HG03045 (cell line): ENCODE data around the gene CFAP68.
"Not testable (repeated sequence)": the region's sequence is repeated elsewhere in the genome, so short reads cannot be mapped to it uniquely, and the experiment has no call there.

Experiments used
- ATAC-seq: cut with Tn5 transposase; IDR thresholded peaks from one replicate; pipeline ENCODE4 v1.9.1; 2021; ENCODE audit warnings: mild to moderate bottlenecking, moderate library complexity; ENCODE audit not compliant: unreplicated experiment

Gene CFAP68

DNA sequence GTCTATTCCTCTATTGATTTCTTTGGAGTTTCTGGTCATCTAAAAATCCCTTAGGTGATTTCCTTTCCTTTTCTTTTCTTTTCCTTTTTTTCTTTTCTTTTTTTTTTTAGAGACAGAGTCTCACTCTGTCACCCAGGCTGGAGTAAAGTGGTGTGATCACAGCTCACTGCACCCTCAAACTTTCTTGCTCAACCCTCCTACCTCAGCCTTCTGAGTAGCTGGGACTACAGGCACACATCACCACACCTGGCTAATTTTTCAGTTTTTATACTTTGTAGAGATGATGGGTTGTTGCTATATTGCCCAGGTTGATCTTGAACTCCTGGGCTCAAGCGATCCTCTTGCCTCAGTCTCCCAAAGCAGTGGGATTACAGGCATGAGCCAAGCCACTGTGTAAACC, 37.4 kb downstream of the CFAP68 start:
- ATAC-seq, result no peak

DNA sequence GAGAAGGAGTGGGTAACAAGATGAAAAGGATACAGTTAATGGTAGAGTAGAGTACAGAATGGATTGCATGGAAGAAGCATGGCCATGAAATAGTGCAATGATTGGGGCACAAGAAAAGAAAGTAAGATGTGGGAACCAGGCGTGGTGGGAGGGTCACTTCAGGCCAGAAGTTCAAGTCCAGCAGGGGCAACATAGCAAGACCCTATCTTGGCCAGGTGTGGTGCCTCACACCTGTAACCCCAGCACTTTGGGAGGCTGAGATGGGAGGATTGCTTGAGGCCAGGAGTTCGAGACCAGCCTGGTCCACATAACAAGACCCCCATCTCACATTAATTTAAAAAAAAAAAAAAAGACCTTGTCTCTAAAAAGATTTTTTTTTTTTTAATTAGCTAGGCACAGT, 38.0 kb downstream of the CFAP68 start:
- no peak for ATAC-seq

DNA sequence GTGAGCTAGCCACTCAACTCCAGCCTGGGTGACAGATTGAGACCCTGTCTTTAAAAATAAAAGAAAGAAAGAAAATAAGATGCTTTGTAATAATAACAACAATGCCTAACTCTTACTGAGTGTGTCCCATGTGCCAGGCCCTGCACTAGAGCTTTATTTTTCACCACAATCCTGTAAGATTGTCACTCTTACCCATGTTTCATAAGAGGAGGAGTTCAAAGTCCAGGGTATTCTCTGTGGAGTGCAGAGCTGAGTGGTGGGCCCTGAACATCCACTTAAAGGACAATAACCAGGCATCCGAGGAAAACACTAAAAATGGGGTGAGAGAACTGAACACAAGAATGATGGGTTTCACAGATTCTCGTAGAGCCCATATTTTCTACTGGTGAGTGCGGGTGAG, 38.4 kb downstream of the CFAP68 start:
- no peak for ATAC-seq

DNA sequence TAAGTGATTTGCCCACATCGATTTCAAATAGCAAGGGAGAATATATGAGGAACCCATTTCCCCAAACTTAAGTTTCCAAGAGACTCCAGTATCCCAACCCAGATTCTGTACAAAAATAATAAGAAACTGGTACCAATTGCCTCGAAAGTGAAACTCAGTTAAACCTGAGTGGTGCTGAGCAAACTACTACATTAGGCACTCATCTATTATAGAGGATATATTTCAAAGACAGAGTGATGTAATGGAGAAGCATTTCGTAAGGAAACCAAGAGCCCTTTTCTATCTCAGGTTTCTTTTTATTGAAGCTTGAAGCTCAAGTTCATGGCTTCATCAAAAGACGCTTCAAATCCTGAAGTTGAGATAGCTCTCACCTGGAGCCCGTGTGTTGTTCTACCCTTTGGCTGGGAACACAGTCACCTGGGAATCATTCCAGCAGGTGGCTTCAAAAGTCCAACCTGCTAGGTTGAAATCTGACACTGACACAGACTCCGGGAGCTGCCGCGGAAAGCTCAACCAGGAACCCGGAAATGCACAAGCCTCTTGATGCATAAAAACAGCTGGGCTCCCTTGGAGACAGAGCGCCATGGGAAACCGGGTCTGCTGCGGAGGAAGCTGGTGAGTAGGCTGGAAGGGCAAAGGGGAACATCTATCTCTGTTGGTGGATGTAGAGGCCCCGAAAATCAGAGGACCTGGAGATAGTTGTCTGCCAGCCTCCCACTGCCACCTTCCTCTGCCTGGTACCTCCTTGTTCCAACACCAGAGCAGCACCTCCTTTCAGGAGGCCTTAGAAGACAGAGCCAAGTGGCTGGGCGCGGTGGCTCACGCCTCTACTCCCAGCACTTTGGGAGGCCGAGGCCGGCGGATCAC, 39.3 kb downstream of the CFAP68 start, which contains the start of gene C11orf52:
C11orf52 (plus strand) TSS at position 524 of the 867 bp plus-strand sequence; CDS start at position 584, 60 bp downstream.
- no peak for ATAC-seq

DNA sequence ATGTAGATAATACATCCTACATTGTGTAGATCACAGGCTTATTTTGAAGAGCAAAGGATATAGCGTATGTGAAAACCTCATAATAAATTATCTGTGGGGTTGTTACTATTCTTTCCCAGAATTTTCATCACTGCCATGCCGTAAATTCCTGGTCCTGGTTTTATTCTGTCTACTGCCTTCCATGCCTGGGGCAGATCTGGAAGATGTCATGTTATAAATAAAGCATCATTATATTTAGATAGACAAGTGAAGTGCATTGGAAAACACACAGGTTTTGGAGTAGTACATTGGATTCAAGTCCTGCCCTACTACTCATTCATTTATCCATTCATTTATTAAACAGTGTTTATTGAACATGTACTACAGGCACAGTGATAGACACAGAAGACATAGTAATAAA, 41.6 kb downstream of the CFAP68 start:
- no peak for ATAC-seq

DNA sequence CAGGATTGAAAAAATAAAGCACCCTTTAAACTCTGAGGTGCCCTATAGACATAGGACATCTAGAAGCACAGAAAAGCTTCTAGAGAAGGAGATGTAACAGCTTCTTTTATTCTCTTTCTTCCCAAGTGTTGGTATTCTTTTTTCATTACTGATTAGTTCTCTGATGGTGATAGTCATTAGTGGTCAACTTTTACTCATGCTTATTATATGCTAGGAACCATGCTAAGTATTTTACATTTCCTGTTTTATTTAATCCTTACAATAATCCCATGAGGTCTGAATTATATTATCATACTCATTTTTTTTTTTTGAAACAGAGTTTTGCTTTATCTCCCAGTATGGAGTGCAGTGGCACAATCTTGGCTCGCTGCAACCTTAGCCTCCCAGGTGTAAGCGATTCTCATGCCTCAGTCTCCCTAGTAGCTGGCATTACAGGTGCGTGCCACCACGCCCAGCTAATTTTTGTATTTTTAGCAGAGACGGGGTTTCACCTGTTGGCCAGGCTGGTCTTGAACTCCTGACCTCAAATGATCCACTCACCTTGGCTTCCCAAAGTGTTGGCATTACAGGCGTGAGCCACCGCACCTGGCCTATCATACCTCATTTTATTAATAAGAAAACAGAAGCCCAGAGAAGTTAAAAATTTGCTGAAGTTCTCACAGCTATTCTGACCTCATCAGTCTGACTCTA, 42.3 kb downstream of the CFAP68 start:
- no peak for ATAC-seq

DNA sequence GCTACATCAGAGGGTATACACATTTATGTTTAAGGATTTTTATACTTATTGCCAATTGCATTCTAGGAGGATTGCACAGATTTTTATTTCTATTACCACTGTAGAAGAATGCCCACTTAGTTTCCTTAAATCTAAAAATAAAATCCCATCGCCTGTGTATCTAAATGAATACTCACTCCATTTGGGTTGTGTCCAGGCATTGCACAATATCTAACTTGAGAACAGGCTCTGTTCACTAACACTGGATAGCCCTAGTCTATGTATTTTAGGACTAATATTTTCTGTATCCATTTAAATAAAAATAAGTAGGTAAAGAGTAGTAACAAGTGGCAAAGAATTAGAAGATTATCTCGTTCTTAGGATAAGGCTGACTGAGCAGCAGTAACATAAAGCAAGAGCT, 43.5 kb downstream of the CFAP68 start:
- no peak for ATAC-seq

DNA sequence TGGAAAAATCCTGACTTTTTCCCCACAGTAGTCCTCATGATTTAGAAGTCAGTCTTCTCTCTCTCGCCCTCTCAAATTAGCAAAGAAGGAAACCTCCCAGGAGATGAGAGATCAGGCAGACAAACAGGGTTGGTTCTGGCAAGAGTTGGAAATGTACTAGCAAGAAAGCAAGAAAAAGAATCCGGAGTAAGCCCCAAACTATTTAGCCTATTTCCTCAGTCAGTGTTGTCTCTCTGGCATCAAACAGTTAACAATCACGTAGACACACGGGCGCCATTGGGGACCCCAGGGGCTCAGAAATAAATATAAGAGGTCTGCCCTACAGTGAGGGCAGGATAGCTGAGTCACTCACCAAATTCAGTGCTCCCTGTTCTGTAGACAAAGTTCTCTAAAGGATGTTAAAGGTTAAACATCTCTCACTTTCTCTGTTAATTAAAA, 44.0 kb downstream of the CFAP68 start:
- ATAC-seq, result no peak

DNA sequence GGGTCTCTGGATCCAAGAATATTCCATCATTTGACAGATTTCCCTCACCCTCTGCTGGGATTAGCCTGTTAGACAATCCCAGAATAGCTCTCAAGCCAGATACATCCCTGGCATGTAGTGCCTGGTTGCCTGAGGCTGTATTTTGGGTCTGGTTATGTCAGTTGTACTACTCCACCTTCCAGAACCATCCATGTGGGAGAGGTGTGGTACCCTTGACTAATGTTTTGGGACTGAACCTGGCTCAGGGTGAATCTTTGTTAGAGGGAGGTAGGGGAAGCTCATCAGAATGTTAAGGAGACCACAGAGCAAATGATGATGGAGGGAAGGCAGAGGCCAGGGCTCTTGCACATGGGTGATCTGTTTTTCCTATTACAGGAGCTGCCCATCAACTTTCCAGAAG, 44.6 kb downstream of the CFAP68 start:
- no peak for ATAC-seq

DNA sequence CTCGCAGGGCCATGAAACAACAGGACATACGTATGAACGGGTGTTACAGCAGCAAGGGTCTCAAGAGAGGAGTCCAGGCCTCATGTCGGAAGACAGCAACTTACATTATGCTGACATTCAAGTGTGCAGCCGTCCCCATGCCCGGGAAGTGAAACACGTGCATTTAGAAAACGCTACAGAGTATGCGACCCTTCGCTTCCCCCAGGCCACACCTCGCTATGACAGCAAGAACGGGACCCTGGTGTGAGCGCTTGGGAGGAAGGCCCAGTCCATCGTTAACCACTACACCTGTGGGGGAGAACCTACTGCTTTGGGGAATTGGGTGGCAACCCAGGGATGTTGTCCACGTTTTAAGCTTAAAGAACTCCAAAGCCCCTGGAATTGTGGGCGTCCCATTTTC, 46.6 kb downstream of the CFAP68 start:
- no peak for ATAC-seq

DNA sequence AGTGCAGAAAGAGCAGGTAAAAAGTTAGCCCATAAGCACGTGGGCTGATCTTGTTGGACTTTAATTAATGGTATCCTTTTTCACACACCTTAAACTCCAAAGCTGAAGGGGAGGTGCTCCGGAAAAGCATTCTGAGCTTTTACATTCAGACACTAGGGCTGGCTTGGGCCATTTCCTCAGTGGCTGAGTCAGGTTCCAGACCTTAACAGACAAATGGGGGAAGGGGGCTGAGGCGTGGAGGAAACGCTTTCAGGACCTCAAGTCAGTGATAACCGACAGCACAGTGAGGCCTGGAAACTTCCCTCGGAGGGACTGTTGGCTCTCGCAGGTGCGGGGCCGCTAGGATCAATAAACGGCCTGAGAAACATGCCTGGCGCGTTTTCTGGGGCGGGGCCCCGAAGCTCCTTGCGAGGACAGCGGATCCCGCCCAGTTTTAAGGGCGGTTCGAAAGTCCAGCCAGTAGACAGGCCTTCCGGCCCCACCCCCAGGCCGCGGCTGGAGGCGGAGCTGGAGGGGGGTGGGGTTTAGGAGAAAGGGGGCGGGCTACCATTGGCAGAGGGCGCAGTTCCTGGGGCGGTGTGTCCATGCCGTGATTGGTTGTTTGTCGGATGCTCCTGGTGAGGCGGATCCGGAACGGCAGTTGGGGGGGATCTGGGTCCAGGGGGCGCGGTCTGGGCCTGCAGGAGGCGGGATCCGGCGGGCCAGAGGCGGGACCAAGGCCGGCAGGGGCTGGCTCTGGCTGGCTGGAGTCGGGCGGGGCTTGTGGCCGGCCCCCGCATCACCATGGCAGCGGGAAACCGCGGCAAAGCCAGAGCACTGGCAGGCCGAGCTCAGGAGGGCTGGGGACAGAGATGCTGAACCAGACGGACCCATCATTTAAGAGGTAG, 47.4 kb downstream of the CFAP68 start:
- ATAC-seq, result peak; percentile 92

DNA sequence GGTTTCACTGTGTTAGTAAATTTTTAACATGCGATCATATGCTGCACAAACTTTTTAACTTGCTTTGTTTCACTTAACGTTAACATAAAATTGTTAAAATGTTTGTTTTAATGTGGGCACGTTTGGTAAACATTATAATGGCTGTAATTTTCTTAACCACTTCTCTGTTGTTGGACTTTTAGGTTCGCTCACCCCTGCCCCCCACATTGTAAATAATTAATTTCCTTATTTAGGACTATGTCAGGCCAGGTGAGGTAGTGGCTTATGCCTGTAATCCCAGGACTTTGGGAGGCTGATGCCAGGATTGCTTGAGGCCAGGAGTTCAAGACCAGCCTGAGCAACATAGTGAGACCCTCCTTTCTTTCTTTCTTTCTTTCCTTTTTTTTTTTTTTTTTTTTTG, 51.1 kb downstream of the CFAP68 start:
- ATAC-seq, result no peak

DNA sequence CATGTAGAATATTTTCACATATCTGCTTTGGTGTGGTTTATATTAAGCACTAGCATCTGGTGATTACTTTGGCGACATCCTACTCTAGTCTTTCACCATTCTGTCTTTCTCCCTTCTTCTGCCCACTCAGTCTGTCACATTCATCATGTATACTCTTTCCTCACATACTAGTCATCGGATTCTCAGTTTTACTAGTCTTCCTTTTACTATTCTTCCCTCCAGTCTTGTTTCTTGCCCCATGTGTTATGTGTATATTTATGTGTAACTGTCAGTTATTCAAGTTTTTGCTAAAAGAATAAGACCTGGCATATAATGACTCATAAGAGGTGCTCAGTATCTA, 53.2 kb downstream of the CFAP68 start:
- ATAC-seq, result no peak

DNA sequence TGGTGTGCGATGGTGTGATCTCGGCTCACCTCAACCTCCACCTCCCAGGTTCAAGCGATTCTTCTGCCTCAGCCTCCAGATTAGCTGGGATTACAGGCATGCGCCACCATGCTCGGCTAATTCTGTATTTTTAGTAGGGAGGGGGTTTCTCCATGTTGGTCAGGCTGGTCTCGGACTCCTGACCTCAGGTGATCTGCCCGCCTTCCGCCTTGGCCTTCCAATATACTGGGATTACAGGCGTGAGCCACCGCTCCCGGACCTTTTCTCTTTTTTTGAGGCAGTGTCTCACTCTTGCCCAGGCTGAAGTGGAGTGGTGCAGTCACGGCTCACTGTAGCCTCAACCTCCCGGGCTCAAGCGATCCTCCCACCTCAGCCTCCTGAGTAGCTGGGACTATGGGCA, 53.8 kb downstream of the CFAP68 start:
- not testable (repeated sequence) for ATAC-seq

DNA sequence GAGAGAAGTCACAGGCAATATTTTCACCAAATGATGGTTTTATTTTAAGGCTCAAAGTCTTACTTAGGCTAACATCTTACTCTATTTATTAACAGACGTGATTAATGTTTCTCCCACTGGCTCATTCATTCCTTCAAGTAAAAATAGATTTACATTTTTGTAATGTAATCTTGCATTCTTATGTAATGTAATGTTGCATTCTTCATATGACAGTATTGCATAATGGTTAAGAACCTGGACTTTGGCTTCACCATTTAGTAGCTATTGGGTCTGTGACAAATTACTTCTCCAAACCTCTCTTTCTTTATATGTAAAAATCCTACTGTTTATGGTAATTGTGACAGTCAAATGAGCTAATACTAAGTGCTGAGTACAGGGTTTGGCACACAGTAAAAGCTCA, 54.5 kb downstream of the CFAP68 start:
- ATAC-seq, result no peak

DNA sequence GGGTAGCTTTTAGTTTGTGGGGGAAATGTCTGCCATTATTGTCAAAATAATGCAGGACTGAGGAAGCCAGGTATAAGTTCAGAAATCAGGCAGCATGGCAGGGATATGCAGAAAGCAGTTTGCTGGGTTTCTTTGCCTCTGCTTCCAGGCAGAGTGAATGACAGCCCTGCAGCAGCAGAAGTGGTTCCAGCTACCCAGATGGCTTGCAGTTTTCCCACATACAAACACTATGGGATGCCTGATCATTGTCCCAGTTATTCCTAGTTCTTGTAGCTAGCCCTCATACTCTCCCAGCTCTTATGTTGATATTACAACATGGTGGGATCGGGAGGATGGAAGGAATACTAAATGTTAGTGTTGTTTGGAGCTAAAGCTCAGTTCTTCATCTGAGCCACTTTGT, 55.0 kb downstream of the CFAP68 start:
- no peak for ATAC-seq
